Epithelial cell of esophagus (primary cell): Measurements from ENCODE around the gene IGF1R.
A peak's percentile ranks its signal among the peaks of the same experiment; 100 is the strongest.

Source experiments
- DNase-seq: peaks from one replicate; pipeline ENCODE4 v3.0.0; 2010; ENCODE audit warnings: low read depth
- H3K4me3 ChIP-seq: 2 replicates; pipeline ENCODE4 v1.5.1; 2011; ENCODE audit warnings: mild to moderate bottlenecking, low read length, control low read depth
- TF ChIP-seq, protein P1 (sequence below): IDR thresholded peaks from 2 replicates; pipeline ENCODE4 v1.5.1; 2011; ENCODE audit warnings: low read depth, mild to moderate bottlenecking, low read length, control low read depth, inconsistent platforms; ENCODE audit not compliant: insufficient read depth; ENCODE audit errors: missing control alignments

IGF1R gene

DNA sequence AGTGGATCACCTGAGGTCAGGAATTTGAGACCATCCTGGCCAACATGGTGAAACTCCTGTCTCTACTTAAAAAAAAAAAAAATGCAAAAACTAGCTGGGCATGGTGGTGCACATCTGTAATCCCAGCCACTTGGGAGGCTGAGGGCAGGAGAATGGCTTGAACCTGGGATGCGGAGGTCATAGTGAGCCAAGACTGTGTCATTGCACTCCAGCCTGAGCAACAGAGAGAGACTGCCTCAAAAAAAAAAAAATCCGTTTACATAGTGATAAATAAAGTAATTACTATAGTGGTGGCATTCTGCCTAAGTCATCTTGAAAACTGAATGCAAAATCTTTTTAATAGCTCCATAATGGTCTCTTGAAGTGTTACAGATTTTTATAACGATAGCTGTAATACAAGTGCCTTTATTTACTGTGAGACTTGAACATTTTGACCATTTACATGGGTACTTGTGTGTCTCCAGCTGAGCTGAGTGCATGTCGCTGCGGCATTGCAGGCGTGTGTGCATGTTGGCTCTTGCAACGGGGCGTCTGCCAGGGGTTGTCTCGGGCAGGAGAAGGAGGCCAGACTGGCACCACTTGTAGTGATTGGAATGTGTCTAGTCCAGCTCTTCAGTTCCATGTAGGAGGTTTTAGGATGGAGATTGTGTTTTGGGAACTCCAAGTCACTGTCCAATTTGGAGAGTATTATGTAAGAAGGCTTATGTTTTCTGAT lies 111.9 kb downstream of the IGF1R start:
- peak; percentile 91 for DNase-seq
- TF ChIP-seq, protein P1, sequence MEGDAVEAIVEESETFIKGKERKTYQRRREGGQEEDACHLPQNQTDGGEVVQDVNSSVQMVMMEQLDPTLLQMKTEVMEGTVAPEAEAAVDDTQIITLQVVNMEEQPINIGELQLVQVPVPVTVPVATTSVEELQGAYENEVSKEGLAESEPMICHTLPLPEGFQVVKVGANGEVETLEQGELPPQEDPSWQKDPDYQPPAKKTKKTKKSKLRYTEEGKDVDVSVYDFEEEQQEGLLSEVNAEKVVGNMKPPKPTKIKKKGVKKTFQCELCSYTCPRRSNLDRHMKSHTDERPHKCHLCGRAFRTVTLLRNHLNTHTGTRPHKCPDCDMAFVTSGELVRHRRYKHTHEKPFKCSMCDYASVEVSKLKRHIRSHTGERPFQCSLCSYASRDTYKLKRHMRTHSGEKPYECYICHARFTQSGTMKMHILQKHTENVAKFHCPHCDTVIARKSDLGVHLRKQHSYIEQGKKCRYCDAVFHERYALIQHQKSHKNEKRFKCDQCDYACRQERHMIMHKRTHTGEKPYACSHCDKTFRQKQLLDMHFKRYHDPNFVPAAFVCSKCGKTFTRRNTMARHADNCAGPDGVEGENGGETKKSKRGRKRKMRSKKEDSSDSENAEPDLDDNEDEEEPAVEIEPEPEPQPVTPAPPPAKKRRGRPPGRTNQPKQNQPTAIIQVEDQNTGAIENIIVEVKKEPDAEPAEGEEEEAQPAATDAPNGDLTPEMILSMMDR: no peak
- no peak overlapping the region for H3K4me3 ChIP-seq

DNA sequence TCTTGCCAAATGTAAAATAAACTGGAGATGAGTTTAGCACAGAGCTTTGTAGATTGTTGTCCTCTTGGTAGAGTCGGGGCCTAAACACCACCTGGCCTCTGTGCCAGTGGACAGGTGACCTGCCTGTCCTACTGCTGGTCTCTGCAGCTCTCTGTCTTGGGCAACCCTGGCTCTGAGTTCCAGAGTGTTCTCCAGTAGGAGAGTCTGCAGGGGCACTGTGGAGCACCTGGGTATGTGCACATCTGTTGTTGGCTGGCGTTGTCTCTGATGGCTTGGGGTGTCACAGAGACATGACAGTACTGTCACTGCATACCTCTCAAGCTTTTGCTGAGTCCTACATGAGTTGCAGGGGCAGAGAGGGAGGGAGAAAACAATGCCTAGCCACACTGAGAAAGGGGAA lies 112.6 kb downstream of the IGF1R start:
- DNase-seq: no peak
- TF ChIP-seq, protein P1: no peak
- H3K4me3 ChIP-seq: no peak overlapping the region

DNA sequence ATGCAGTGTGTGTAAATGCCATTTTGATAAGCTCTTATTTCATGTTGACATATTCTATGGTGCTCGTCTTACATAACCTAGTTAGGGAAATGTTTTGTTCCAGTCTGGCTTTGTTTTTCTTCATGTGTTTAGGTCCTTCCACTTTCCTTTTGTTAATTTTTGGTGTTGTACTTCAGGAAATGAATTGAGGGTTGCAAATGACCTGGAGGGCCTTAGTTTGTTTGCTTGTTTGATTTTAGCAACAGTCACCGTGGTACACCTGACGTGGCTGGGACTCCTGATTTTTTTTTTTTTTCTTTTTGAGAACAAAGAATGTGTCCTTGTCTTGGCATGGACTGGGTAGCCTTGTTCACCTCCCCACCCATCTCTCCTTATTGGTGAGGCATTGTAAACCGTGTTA lies 114.8 kb downstream of the IGF1R start:
- H3K4me3 ChIP-seq: no peak overlapping the region
- TF ChIP-seq, protein P1: no peak
- no peak for DNase-seq

DNA sequence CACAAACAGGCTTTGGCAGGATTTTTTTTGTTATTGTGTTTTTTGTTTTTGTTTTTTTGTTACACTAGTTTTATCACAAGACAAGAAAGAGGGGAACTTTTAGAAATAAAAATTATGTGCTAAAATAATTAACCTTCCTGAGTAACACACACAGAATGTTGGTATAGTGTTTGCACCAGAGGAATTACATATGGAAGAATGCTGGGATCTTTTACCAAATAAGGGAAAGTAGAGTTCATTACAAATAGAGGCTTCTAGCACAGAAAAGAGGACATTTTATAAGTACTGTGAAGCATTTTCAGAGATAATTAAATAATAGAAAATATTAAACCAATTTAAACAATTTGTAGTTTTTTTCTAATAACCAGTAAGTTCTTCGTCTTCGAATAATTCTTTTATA lies 116.0 kb downstream of the IGF1R start:
- no peak overlapping the region for H3K4me3 ChIP-seq
- TF ChIP-seq, protein P1: no peak

DNA sequence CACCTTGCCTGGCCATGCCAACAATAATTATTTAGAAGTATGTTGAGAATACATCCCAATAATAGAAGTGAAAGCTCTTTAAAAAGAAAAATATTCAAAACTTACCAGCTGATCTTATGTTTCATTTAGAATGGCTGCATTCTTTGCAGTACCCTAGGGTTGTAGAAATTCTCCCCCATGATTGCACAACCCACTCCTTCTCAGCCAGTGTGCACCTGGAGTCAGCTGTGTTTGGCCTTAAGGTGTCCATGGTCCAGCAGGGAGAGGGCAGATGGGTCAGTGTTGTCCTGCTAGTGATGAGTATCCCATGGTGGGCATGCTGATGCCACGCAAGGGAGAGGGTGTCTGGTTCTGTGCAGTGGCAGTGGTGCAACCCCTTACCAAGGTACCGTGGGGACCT lies 117.3 kb downstream of the IGF1R start:
- no peak for DNase-seq
- H3K4me3 ChIP-seq: no peak overlapping the region
- TF ChIP-seq, protein P1: no peak

More for the DNA sequence above, 116.0 kb downstream of the IGF1R start:
- no peak for DNase-seq

DNA sequence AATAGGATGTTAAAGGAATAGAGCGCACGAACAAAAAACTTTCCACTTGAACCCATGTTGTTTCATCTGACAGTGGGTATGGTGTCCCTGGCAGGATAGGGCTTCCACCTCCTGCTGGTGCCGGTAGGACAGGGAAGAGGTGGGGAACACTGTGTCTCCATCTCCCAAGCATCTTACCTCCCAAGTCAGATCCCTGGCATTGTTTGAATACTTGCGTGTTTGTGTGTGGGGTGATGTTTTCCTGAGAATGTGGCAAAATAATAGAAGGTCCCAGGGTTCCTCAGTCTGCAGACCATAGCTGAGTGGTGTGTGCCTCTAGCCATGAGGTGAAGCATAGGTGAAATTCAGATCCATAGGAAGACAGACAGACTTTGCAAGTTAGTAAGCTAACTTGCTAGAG lies 119.4 kb downstream of the IGF1R start:
- DNase-seq: no peak
- no peak overlapping the region for H3K4me3 ChIP-seq
- TF ChIP-seq, protein P1: no peak

DNA sequence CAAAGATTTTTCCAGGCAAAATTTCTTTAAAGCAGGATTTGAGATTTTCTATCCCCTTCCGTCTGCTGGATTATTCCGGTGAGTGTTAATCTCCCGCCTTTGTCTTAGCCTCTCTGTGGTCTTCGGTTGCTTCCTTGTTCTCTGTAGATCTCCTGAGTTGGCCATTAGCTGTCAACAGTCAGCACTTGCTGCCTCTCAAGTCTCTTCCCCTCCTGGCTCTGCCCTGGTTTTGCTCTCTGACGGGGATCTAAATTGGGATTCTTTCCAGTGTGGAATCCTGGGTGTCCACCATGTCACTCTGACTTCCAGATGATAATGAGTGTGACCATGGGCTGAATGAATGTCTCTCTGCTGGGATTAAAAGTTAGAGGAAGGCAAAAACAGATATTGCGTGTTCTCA lies 121.5 kb downstream of the IGF1R start:
- H3K4me3 ChIP-seq: no peak overlapping the region
- no peak for DNase-seq
- TF ChIP-seq, protein P1: no peak
